ENCODE results near the gene LRRC53.

The LRRC53 gene

GRCh38 chr1:74486036-74486435, 26.4 kb downstream of the LRRC53 start:
- DNase-seq: no peak

- no peak for DNase-seq
Observed at GRCh38 chr1:74485622-74486021, 26.8 kb downstream of the LRRC53 start.

- DNase-seq: no peak
Observed at GRCh38 chr1:74481607-74482006, 30.8 kb downstream of the LRRC53 start.

- DNase-seq: no peak
Observed at GRCh38 chr1:74480068-74480467, 32.3 kb downstream of the LRRC53 start.

- no peak for DNase-seq
Observed at GRCh38 chr1:74478979-74479378, 33.4 kb downstream of the LRRC53 start.

GRCh38 chr1:74474585-74474984, 37.8 kb downstream of the LRRC53 start:
- no peak for DNase-seq

GRCh38 chr1:74471470-74471869, 40.9 kb downstream of the LRRC53 start:
- DNase-seq: no peak

DNA sequence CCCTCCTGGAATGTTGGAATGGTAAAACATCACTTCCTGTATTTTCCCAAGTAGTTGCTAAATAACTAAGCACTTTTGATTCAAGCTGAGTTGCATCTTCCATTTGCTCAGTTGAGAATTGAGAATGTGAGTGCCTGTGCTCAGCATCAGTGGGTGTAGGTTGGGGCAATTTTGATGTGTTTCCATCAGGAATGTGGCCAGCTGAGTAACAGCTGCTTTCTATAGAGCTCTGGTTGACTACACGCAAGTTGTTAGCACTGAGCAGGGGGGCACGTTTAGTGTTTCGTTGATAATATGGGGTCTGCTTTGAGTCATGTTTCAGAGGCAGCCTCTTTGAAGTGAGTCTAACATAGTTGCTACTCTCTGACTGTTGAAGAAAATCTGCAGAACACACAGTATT, 41.5 kb downstream of the LRRC53 start:
- DNase-seq: no peak

DNA sequence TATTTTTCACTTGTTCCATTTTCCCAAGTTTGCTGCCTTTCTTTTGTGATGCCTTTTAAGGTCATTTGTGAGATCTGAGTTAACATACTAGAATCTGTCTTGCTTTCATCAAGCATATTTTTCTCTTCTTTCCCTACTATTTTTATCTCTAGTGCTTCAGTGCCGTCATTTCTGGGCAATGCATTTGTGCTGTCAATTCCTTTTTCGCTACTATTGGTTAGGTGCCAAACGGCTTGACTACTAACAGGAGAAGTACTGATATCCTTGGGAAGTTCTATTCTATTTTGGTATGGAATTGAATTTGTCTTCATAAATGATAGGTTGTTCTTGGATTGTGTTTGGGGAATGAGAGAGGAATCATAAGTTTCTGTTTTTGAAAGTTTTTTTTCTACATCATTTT, 42.2 kb downstream of the LRRC53 start:
- no peak for DNase-seq

DNA sequence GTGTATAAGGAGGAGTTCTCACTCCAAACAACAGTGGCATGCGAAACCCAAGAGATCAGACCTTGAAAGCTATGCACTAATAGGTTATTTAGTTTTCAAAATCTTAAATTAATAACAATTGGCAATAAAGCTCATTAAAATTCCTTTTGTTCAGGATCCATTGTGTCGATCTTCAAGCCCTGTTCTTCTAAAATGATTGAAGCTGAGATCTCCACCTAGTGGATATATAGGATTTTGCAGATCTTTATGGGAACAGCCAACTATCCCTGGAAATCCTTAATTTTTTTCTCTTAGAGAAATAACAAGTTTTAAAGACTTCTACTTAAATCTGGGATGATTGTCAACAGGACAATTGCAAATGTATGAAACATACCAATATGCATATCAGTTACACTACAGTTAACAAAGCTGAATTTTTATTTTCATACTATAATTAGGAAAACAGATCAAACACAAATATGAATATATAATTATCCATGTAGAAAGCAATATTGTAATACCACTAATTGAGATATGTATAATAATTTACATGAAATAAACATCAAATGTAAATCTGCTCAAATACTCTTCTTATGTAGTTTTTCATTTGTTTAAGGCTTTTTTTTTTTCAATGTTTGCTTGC, 43.3 kb downstream of the LRRC53 start:
- peak; percentile 4 to 45 for DNase-seq

DNA sequence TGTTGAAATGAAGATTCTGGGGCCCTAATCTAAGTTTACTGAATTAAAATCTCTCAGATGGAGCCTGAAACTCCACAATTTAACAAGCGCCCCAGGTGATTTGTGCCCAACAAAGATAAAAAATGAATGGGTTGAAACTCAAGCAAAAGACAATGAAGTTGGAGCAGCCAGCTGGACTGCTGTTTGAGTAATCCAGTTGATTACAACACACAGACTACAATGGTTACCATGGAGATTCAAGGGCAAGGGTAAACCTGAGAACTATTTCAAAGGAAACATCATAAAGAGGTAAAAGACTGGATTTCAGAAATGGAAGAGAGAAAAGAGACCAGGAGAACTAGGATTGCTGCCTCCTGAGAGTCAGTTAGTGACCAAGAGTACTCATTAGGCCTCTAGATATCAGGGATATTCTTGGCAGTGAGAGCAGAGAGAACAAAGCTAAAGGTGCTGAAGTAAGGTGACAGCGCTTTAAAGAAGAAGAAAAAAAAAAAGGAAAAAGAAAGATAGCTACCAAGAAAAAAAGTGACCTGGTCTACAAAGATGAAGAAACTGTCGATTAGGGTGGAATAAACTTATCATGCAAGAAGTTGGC, 44.5 kb downstream of the LRRC53 start:
- no peak for DNase-seq

GRCh38 chr1:74465193-74465681, 47.2 kb downstream of the LRRC53 start:
- no peak for DNase-seq

- DNase-seq: no peak
Observed at GRCh38 chr1:74464037-74464436, 48.4 kb downstream of the LRRC53 start.

DNA sequence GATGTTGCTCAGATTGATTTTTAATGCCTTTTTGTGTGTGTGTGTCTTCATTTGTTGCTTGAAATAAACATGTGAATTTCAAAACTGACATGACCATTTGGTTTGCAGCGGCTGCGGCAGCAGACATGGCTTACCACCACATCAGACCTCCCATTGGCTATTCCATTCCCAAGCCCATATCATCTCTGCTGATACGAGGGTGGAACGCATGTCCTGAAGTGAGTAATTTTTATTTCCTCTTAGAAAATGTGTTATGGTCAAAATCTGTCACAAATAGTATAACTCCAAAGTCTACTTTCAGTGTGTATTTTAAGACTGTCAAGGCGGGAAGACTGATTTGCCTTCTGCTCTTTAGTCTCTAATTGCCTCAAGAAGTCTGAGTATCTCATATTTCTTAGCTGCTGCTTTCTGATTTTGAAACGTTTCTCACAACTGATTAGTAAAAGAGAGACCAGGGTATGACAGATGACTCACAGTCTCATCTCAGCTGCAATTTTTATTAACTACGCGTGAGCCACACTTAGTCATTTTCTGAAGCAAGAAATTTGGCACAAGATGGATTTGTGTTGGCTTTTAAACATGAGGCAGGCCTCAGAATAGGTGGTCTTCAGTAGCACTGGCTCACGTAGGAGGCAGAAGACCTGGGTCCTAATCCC, 49.0 kb downstream of the LRRC53 start:
- DNase-seq: no peak

DNA sequence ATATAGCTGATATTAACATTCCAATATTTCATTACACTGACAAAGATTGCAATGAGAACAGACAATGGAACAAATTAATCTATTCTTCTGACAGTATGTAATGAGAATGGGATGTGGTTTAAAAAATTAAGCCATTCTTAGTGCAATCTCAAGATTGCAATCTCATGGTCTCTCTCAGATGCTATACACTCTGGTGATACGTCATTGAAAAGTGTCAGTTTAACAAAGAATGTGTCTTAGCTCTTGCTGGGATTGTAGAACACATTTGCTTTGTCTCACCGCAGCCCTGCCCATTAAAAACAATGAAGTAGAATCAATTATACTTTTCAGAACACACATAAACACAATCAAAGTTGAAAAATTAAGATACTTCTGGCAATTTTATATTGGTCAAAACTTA, 55.2 kb downstream of the LRRC53 start:
- no peak for DNase-seq

- no peak for DNase-seq
Observed at GRCh38 chr1:74455390-74455789, 57.0 kb downstream of the LRRC53 start.

DNA sequence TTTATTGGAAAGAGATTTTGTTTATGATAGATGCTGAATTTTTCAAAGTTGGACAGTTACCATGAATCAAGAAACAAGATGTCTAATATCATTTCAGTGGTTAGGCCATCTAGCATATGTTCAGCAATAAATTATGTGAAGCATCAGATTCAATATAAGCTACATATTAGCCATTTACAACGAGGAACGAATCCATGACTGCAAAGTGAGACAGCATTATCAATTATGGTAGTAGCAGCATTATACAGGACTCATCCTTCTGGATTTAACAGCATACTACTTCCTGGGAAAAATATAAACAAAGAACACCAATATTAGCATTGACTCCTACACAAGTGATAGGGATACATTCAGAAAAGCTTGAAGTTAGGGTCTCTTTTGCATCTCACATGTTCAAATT, 59.1 kb downstream of the LRRC53 start:
- no peak for DNase-seq

- no peak for DNase-seq
Observed at GRCh38 chr1:74452035-74452434, 60.4 kb downstream of the LRRC53 start.

GRCh38 chr1:74437035-74437434, 75.4 kb downstream of the LRRC53 start:
- DNase-seq: no peak

DNA sequence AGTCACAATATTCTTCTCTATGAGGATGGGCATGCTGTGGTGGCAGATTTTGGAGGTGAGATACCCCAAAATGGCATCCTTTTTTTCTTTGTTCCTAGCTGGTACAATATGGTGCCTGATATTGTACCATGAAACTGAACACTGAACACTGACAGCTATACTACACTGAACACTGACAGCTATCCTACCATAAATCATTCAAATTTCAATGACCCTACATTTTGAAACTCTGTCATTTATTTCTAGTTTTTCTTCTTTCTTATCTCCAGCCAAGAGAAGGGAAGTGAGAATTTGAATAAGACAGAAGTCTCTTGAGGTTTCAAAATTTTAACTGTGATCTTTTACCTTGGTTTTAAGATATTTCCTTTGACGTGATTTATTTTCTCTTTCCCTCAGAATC, 76.3 kb downstream of the LRRC53 start:
- DNase-seq: no peak

DNA sequence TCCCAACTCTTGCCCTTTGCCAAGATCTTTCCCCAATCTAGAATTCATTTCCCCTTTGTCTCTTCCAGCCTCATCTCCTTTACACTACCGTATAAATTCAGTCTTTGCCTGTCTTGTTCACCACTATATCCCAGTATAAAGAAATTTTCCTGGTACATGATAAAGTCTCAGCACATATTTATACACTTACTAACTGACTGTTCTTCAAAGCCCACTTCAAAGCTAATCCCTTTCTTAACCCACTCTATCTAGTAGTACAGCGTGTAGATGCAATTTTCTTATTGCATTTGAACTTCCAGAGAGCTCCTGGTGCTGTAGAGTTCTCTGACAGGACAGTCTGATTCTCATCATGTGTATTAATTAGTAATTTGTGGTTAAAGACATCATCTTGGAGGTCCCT, 78.1 kb downstream of the LRRC53 start:
- no peak for DNase-seq

GRCh38 chr1:74432325-74432724, 80.1 kb downstream of the LRRC53 start:
- no peak for DNase-seq

DNA sequence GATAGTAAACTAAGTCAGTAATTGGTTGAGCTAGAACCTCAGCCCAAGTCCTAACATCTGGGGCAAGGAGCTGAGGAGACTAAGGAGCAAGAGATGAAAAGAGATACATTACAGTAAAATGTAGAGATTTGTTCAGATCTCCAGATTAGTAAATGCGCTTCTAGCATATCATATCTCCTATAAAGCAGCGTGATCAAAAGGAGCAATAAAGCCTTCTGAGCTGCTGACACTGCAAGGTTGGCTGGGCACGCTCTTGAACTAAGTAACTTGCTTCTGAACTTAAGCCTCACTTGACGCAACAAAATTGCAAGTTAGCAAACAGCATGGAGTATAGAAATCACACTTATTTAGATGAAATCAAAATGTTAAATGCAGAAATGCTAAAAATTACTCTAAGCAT, 80.9 kb downstream of the LRRC53 start:
- no peak for DNase-seq

- no peak for DNase-seq
Observed at GRCh38 chr1:74430342-74430934, 82.0 kb downstream of the LRRC53 start.

Data from AML-193 (cell line).